GM12872 (cell line): ENCODE data around the gene TRIM36.

Experiments used
- TF ChIP-seq, protein P1 (sequence below): IDR thresholded peaks from 3 replicates; pipeline ENCODE4 v1.5.1; 2011; ENCODE audit warnings: low read depth, mild to moderate bottlenecking, low read length, moderate library complexity; ENCODE audit not compliant: insufficient read depth

The TRIM36 gene

DNA sequence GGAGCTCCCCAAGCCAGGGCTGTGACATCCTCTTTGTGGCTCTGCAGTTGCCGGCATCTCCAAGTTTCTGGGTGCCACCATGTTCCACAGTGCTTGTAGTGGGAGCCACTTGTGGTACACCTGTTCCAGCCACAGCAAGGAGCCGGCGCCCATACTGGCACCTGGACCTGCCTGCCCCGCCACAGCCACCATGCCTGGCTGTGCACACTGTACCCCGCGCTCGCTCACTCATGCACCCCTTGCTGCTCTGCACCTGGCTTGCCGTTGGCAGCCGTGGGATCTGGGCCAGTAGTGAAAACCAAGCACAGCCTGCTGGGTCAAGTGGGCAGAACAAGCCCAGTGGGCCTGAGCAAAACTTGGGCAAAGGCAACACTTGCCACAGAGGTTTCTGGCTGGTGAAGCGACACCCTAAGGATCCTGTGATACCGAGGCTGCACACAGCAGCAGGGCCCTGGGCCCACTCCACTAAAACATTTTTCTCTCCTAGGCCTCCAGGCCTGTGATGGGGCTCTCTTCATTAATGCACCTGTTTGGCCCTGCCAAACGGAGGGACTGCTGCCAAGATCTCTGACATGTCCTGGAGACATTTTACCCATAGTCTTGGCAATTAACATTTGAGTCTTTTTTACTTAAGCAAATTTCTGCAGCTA lies 2.8 kb downstream of the TRIM36 start:
- TF ChIP-seq, protein P1, sequence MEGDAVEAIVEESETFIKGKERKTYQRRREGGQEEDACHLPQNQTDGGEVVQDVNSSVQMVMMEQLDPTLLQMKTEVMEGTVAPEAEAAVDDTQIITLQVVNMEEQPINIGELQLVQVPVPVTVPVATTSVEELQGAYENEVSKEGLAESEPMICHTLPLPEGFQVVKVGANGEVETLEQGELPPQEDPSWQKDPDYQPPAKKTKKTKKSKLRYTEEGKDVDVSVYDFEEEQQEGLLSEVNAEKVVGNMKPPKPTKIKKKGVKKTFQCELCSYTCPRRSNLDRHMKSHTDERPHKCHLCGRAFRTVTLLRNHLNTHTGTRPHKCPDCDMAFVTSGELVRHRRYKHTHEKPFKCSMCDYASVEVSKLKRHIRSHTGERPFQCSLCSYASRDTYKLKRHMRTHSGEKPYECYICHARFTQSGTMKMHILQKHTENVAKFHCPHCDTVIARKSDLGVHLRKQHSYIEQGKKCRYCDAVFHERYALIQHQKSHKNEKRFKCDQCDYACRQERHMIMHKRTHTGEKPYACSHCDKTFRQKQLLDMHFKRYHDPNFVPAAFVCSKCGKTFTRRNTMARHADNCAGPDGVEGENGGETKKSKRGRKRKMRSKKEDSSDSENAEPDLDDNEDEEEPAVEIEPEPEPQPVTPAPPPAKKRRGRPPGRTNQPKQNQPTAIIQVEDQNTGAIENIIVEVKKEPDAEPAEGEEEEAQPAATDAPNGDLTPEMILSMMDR = no peak

GRCh38 chr5:115165790-115166189 lies 3.9 kb downstream of the TRIM36 start:
- TF ChIP-seq, protein P1 = no peak

DNA sequence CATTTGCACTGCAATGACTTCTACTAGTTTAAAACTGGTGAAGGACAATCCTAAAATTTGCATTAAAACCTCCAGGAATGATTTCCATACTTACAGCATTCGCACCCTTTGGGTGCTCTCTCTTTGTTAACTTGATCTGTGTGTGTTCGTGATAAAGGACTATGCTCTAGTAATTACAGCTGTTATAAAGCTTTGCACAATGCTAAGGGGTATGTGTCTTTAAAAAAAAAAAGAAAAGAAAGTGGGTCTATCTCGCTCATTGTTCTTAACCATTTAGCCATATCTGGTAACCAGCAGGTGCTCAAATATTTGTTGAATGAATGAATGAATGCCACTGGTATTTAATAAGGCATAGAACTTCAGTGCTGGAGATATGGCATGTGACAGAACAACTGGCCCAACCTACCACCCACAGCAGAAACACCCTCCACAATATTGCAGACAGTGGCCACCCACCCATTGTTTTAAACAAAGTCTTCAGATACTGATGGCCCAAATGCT lies 8.7 kb downstream of the TRIM36 start:
- TF ChIP-seq, protein P1 = no peak

GRCh38 chr5:115151208-115151805 lies 18.4 kb downstream of the TRIM36 start:
- TF ChIP-seq, protein P1 = no peak

DNA sequence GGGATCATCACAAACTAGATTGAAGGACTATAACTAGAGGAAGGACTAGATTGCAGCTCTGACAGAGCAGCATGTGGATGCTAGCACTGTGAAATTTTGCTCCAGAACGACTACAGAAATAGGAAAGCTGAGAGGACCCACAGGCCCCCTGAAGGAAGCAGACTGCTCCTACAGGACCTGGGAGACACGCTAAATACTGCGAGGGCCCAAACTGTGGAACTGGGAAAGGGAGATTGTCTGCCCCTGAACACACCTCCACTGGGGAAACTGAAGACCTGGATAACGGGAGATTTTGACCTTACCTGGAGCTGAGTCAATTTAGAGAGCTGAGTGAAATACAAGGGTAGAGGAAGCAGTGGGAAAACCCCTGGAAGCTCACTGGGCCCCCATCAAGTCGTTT lies 19.2 kb downstream of the TRIM36 start:
- TF ChIP-seq, protein P1 = no peak

- TF ChIP-seq, protein P1 = no peak
These were observed 22.7 kb downstream of the TRIM36 start for GRCh38 chr5:115147052-115147451.

GRCh38 chr5:115136294-115136693 lies 33.4 kb downstream of the TRIM36 start:
- TF ChIP-seq, protein P1 = no peak
